GM23248 (cell line): Measurements from ENCODE around the gene PPP1R1A. TPM values are rescaled to one million over a fixed set of nuclear protein-coding genes. Genes with fewer than 3 reads are reported as not detected.

Source experiments
- DNase-seq: peaks from one replicate; pipeline ENCODE4 v3.0.0-alpha.2; 2015
- H2AFZ ChIP-seq: fragments of 200-600 bp; sonication (generic); 2 replicates; pipeline ENCODE4 v1.6.1; 2016; ENCODE audit warnings: antibody characterized with exemption
- H3F3A ChIP-seq: fragments of 200-600 bp; sonication (generic); 2 replicates; pipeline ENCODE4 v1.6.1; 2016; ENCODE audit warnings: mild to moderate bottlenecking, antibody characterized with exemption, mixed run types; ENCODE audit not compliant: insufficient read depth
- H3K27ac ChIP-seq: fragments of 200-600 bp; sonication (generic); 2 replicates; pipeline ENCODE4 v1.5.1; 2016; ENCODE audit warnings: mild to moderate bottlenecking
- H3K27me3 ChIP-seq: fragments of 200-600 bp; sonication (generic); replicated peaks from 2 replicates; pipeline ENCODE4 v1.6.1; 2016; ENCODE audit warnings: mild to moderate bottlenecking; ENCODE audit not compliant: insufficient read depth
- H3K36me3 ChIP-seq: fragments of 200-600 bp; sonication (generic); 2 replicates; pipeline ENCODE4 v1.6.1; 2016; ENCODE audit warnings: low read depth, mild to moderate bottlenecking
- H3K4me1 ChIP-seq: fragments of 200-600 bp; sonication (generic); 2 replicates; pipeline ENCODE4 v1.6.1; 2016; ENCODE audit warnings: mild to moderate bottlenecking; ENCODE audit not compliant: insufficient read depth
- H3K4me2 ChIP-seq: fragments of 200-600 bp; sonication (generic); one replicate; pipeline ENCODE4 v1.6.1; 2016; ENCODE audit warnings: mild to moderate bottlenecking; ENCODE audit not compliant: unreplicated experiment
- H3K4me3 ChIP-seq: fragments of 200-600 bp; sonication (generic); 2 replicates; pipeline ENCODE4 v1.5.1; 2016; ENCODE audit warnings: mild to moderate bottlenecking
- H3K79me2 ChIP-seq: fragments of 200-600 bp; sonication (generic); 2 replicates; pipeline ENCODE4 v1.6.1; 2016; ENCODE audit warnings: mild to moderate bottlenecking; ENCODE audit not compliant: insufficient read depth
- H3K9ac ChIP-seq: fragments of 200-600 bp; sonication (generic); 2 replicates; pipeline ENCODE4 v1.6.1; 2016; ENCODE audit warnings: mild to moderate bottlenecking
- H3K9me2 ChIP-seq: fragments of 200-600 bp; sonication (generic); 2 replicates; pipeline ENCODE4 v1.6.1; 2016; ENCODE audit warnings: mixed run types, mild to moderate bottlenecking, moderate library complexity; ENCODE audit not compliant: insufficient read depth
- H3K9me3 ChIP-seq: fragments of 200-600 bp; sonication (generic); one replicate; pipeline ENCODE4 v1.6.1; 2017; ENCODE audit warnings: low read depth
- H4K20me1 ChIP-seq: fragments of 200-600 bp; sonication (generic); 2 replicates; pipeline ENCODE4 v1.6.0; 2016; ENCODE audit not compliant: insufficient read depth
- EZH2 ChIP-seq: fragments of 200-600 bp; sonication (generic); IDR thresholded peaks from 2 replicates; pipeline ENCODE4 v1.6.1; 2018; ENCODE audit warnings: antibody characterized with exemption, mild to moderate bottlenecking; ENCODE audit not compliant: insufficient read depth, poor library complexity, severe bottlenecking
- EZH2phosphoT487 ChIP-seq: fragments of 200-600 bp; sonication (generic); IDR thresholded peaks from 2 replicates; pipeline ENCODE4 v1.6.1; 2018; ENCODE audit warnings: antibody characterized with exemption, moderate library complexity, mild to moderate bottlenecking, low read depth; ENCODE audit not compliant: insufficient read depth
- WGBS, 2 experiments: methylation state at CpG; one replicate each; pipeline ENCODE4 v1.1.6; 2015 to 2017; ENCODE audit warnings: low lambda C conversion rate in 2 of 2, low coverage in 1 of 2; ENCODE audit errors: missing lambda C conversion rate in 2 of 2; 5-methylcytosine and 5-hydroxymethylcytosine counted together
- in situ Hi-C: fragments of 300-500 bp; cut with MboI; formaldehyde crosslinking; loops from 2 replicates; pipeline ENCODE4 v1.15.0; 2020
- polyA plus RNA-seq: library from polyadenylated mRNA; unstranded; fragments of >200 nt; fragmentation: Nextera tagmentation; extraction: Ambion mirVana; gene quantifications from 2 replicates; pipeline ENCODE4 v1.2.1, GENCODE V29; 2016
- total RNA-seq: library from RNA; depleted of rRNA; stranded (reverse); fragments of >200 nt; shearing (Covaris generic); gene quantifications from 2 replicates; pipeline ENCODE4 v1.2.3, GENCODE V29; 2014

The PPP1R1A gene
- total and polyA plus RNA-seq, 2 experiments from 2014 or later: not detected

DNA sequence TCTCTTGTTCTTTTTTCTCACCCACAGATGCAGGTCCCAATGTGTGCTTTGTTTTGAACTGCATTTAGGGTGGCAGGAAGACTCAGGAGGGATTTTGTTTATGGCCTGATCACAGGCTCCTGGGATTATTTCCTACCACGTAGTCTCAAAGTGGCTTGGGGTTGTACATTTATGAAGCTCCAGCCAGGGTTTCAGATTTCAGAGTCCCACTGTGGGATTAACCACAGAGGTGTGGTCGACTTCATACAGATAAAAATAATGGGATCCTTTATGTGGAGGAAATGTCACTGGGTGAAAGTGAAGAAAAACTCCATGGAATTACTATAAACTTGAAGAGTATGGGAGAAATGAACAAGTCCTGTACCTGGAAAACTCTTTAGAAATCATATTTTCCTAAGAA lies 14.2 kb upstream of the PPP1R1A start:
- no peak for DNase-seq
- 43 to 50% methylated on average over 2 of the region's 2 CpGs for WGBS, 2 experiments
- in situ Hi-C loops: no loop called here

DNA sequence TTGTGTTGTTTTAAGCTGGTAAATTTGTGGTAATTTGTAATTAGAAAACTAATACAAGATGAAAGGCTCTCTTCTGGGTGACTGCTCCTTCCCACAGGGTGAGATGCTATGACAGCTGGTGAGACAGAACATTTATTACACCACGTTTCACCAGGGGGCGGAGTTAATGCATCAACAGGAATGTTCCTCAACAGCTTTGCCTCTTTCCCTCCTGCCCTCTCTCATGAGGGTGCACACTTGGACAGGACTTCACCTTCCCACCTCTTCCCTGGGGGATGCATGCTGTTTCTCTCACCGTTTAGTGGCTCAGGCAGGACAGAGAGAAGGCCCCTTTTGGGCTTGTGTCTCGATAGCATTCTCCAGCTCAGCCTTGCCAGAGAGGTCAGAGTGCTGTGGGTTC lies 13.4 kb upstream of the PPP1R1A start:
- 56 to 62% methylated on average over 4 of the region's 4 CpGs for WGBS, 2 experiments
- Histone ChIP-seq H3K27ac (no peak overlapping the region), H3K9ac (no peak overlapping the region), H4K20me1 (no peaks in the 10 kb centered on the region), H3K4me3 (no peak overlapping the region), H3K4me1 (no peaks in the 10 kb centered on the region), H3K4me2 (no peak overlapping the region), H3F3A (no peaks in the 10 kb centered on the region), H3K36me3 (no peaks in the 10 kb centered on the region), H2AFZ (no peak overlapping the region), H3K9me3 (no peaks in the 10 kb centered on the region), H3K79me2 (no peaks in the 10 kb centered on the region), H3K27me3 (peaks cover 18% of the 10 kb centered on the region), H3K9me2 (no peaks in the 10 kb centered on the region)
- no peak for TF ChIP-seq EZH2
- DNase-seq: peak; percentile 47
- in situ Hi-C loops: no loop called here

More for the DNA sequence above, 14.2 kb upstream of the PPP1R1A start:
- Histone ChIP-seq H3K9me3 (no peaks in the 10 kb centered on the region), H3F3A (no peaks in the 10 kb centered on the region), H3K4me3 (no peak overlapping the region), H3K27ac (no peak overlapping the region), H3K36me3 (no peaks in the 10 kb centered on the region), H3K9ac (no peak overlapping the region), H3K4me2 (no peak overlapping the region), H4K20me1 (no peaks in the 10 kb centered on the region), H3K79me2 (no peaks in the 10 kb centered on the region), H3K9me2 (no peaks in the 10 kb centered on the region), H2AFZ (no peak overlapping the region), H3K27me3 (peaks cover 18% of the 10 kb centered on the region), H3K4me1 (no peaks in the 10 kb centered on the region)
- TF ChIP-seq EZH2phosphoT487 (no peak), EZH2 (no peak)

DNA sequence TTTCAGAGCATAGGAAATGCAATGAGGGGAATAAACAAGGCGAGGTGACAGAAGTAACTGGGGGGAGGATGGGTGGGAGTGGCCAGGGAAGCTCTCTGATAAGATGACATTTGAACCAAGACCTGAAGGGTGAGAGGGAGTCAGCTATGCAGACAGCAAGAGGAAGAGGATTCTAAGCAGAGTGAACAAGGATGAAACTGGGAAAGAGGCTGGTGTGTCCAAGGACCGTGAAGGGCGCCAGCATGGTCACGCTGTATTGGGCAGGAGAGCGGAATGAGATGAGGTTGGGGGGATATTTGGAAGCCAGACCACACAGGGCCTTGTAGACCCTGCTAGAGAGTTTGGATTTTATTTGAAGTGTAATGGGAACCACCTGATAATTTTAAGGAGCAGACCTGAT lies 10.5 kb upstream of the PPP1R1A start:
- Histone ChIP-seq H4K20me1 (no peaks in the 10 kb centered on the region), H3K27ac (no peak overlapping the region), H3K27me3 (peaks cover 22% of the 10 kb centered on the region), H3K9me3 (no peaks in the 10 kb centered on the region), H2AFZ (no peak overlapping the region), H3K79me2 (no peaks in the 10 kb centered on the region), H3K4me2 (no peak overlapping the region), H3K9ac (no peak overlapping the region), H3K36me3 (no peaks in the 10 kb centered on the region), H3K9me2 (no peaks in the 10 kb centered on the region), H3K4me1 (no peaks in the 10 kb centered on the region), H3F3A (no peaks in the 10 kb centered on the region), H3K4me3 (no peak overlapping the region)
- in situ Hi-C loops: no loop called here
- WGBS, 2 experiments: 70 to 77% methylated on average over 5 of the region's 5 CpGs
- TF ChIP-seq EZH2phosphoT487: no peak
- no peak for TF ChIP-seq EZH2
- DNase-seq: no peak

DNA sequence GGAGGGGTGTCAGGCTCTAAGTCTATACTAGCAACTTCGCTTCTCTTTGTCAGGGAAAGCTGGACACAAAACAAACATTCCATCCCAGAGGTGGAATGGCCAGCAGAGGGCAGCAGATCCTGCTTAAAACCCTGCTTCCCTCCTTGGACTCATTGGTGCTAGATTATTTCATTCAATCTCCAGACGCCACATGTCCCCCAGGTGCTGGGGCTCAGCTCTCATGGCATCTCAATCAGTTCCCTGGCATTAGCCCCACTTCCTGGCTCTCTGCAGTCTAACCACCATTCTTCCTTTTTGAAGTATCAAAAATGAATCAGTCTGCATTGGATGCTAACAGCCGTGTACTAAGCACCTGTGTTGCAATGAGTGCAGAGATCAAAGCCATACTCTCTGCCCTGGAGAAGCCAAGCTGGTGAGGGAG lies 8.1 kb upstream of the PPP1R1A start:
- Histone ChIP-seq H3K9me3 (no peaks in the 10 kb centered on the region), H3K79me2 (no peaks in the 10 kb centered on the region), H3K27me3 (peaks cover 22% of the 10 kb centered on the region), H3K9ac (no peak overlapping the region), H3K4me3 (no peak overlapping the region), H4K20me1 (no peaks in the 10 kb centered on the region), H2AFZ (no peak overlapping the region), H3K9me2 (no peaks in the 10 kb centered on the region), H3K36me3 (no peaks in the 10 kb centered on the region), H3K27ac (no peak overlapping the region), H3K4me1 (no peaks in the 10 kb centered on the region), H3F3A (no peaks in the 10 kb centered on the region), H3K4me2 (no peak overlapping the region)
- in situ Hi-C loops: no loop called here
- 12 to 18% methylated on average over 3 of the region's 3 CpGs for WGBS, 2 experiments
- DNase-seq: peak; percentile 73
- TF ChIP-seq EZH2: no peak
- TF ChIP-seq EZH2phosphoT487: no peak

DNA sequence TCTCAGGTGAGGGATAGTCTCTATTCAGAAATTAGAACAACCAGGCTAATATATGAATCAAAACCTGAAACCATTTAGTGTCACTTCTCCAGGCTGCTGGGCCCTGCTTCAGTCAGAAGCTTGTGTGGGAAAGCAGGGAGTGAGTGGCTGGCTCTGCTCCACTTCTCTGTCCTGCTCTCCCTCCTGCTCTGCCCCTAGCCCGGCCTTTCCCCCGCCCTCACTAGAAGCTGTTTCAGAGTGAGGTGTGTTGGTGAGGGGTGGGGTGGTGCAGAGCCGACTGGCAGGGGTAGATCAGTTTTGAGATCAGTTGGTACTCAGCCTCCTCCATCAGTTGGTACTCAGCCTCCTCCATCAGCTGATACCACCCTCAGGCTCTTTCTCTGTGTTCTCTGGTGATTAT lies 7.0 kb upstream of the PPP1R1A start:
- Histone ChIP-seq H3K27ac (no peak overlapping the region), H3K9me2 (no peaks in the 10 kb centered on the region), H3K9me3 (no peaks in the 10 kb centered on the region), H3F3A (no peaks in the 10 kb centered on the region), H3K9ac (no peak overlapping the region), H3K36me3 (no peaks in the 10 kb centered on the region), H3K4me3 (no peak overlapping the region), H3K27me3 (peaks cover 25% of the 10 kb centered on the region), H4K20me1 (no peaks in the 10 kb centered on the region), H2AFZ (no peak overlapping the region), H3K4me1 (no peaks in the 10 kb centered on the region), H3K79me2 (no peaks in the 10 kb centered on the region), H3K4me2 (no peak overlapping the region)
- 47 to 63% methylated on average over 3 of the region's 3 CpGs for WGBS, 2 experiments
- DNase-seq: no peak
- TF ChIP-seq EZH2phosphoT487 (no peak), EZH2 (no peak)
- in situ Hi-C loops: no loop called here
